Osteocyte (in vitro differentiated cells): ENCODE measurements around the gene ARHGEF3. TPM values are rescaled to one million over a fixed set of nuclear protein-coding genes. Genes with fewer than 3 reads are reported as not detected.

Experiments
- total RNA-seq: library from RNA; stranded (reverse); gene quantifications from 2 replicates; pipeline ENCODE4 v1.2.1, GENCODE V29; 2021

Gene ARHGEF3
- total RNA-seq, 1 donor from 2014 or later: 2.5 TPM

Other genes starting within 250 kb of the ARHGEF3 start
- gene CCDC66, start 244.8 kb downstream of the ARHGEF3 start, total RNA-seq: 23.4 and 24.3 TPM in 2 replicates
- 60.2 and 65.9 TPM in 2 replicates for gene TASOR, start 118.7 kb downstream of the ARHGEF3 start, total RNA-seq